Measurements from ENCODE around the gene RNF14.

GRCh38 chr5:141935538-141935937, 33.4 kb upstream of the RNF14 start:
- TF ChIP-seq CTCF (tag by site-specific recombination; IDR thresholded peaks at IDR 0.05) (no peak), ZNF302 (tag by site-specific recombination; IDR thresholded peaks at IDR 0.05; ENCODE audit: low read depth) (no peak), ZNF266 (tag by site-specific recombination; IDR thresholded peaks at IDR 0.05; ENCODE audit: low read depth) (no peak), ZNF549 (tag by site-specific recombination; IDR thresholded peaks at IDR 0.05) (no peak), PBX3 (CRISPR knock-in tag; IDR thresholded peaks at IDR 0.05) (no peak), PATZ1 (tag by site-specific recombination; IDR thresholded peaks at IDR 0.05) (no peak), MEIS1 (CRISPR knock-in tag; IDR thresholded peaks at IDR 0.05; ENCODE audit: borderline replicate concordance) (no peak), ZNF350 (tag by site-specific recombination; IDR thresholded peaks at IDR 0.05) (no peak), ELK4 (IDR thresholded peaks at IDR 0.05; ENCODE audit: borderline replicate concordance, low read depth, low read length) (no peak), HOXA7 (CRISPR knock-in tag; IDR thresholded peaks at IDR 0.05; ENCODE audit: borderline replicate concordance) (no peak)

All from HEK293 (cell line).